Glomerular visceral epithelial cell (primary cell): ENCODE measurements around the gene NLGN1.
A peak's percentile ranks its signal among the peaks of the same experiment; 100 is the strongest.

Experiments
- DNase-seq: peaks from one replicate; pipeline ENCODE4 v3.0.0-alpha.2; 2016; ENCODE audit errors: extremely low spot score

NLGN1 gene

DNA sequence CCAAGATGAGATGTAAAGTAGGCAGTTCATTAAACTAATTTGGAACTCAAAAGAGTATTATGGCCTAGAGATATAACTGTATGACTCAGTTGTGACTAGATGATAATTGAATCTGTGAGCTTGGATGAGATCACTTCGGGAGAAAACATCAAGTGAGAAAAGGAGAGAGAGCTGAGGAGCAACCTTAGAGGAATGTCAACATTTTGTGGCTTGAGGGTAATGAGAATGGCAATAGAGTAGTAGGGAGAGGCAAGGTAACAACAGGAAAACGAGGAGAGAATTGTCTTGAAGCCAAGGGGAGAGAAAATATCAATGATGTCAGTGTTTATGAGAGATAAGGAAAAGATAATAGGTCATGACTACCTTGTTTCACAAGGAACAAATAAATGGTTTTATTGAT, 580.2 kb downstream of the NLGN1 start:
- DNase-seq: peak; percentile 9

DNA sequence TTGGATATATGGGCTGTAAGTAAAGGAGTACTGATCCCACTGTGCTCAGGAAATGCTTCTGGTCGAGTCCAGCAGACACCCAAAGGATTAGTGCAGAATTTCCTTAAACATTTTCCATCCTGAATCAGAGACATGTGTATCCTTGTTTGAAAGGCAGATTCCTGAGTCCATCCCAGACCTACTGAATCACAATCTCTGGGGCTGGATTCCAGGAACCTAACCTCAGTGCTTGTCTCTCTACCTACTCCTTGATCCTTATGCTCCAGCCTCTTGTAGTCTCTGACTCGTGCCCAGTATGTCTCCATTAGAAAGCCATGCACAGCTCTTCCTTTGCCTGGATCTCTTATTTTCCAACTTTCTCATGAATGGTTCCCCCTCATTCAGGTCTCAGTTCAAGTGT, 585.8 kb downstream of the NLGN1 start:
- DNase-seq: no peak

DNA sequence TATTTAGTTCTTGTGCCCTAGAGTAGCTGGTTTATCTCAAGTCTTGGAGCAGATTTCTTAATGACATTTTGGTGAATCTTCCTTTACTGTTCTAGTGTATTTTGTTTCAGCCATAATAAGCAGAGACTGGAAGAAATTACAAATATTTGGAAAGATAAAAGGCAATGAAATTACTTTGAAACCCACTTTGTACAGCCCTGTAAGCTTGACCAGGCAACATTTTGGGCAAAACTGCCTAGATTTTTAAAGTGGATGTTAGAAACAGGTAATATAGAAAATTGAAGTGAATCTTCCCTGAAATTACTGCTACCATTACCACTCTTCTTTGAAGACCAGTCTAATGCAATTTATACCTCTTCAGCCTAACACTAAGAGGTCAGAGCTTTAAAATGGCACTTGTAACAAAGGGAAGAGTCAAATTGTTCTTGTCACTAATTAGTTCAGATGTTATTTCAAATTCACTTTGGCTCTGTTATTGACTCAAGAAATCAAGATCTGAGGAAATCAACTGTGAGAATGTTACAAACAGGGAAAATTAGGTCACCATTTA, 589.4 kb downstream of the NLGN1 start:
- DNase-seq: no peak

DNA sequence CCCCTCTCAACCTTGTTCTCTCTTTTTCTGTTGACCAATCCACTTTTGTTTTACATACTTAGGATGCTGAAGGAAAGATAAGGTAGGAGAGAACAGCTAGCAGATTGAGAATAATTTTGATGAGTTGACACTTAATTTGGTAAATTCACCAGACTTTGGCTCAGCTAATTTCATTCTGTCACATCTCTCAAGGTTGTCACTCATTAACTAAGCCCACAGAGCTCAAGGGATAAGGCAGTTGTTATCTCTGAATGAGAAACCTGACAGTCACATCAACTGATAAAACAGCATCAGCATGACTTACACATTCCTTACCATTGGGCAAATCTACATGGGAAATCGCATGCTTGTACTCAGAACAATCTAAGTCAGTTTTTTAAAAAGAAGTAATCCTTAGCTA, 591.4 kb downstream of the NLGN1 start:
- DNase-seq: no peak

- no peak for DNase-seq
These were observed 594.9 kb downstream of the NLGN1 start for GRCh38 chr3:173992416-173992815.

- peak; percentile 9 for DNase-seq
These were observed 595.8 kb downstream of the NLGN1 start for GRCh38 chr3:173993299-173993698.

GRCh38 chr3:174000675-174001074, 603.1 kb downstream of the NLGN1 start:
- no peak for DNase-seq

- DNase-seq: no peak
These were observed 605.0 kb downstream of the NLGN1 start for GRCh38 chr3:174002543-174002942.

DNA sequence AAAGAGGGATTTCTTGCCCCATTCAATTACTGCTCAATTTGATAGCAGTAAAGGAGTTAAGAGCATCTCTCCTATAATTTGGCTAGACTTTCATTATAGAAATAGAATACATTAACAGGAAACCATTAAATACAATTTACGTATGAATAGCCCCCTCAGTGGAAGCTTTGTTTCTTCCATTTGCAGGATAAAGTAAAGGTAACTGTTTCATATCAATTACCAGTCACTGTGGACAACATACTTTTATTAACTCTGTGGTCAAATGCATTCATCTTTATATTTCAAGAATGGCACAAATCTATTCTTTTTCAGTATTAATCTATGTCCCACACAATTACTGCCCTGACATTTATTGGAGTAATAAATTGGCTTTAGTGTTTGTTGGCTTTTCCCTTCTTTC, 613.4 kb downstream of the NLGN1 start:
- no peak for DNase-seq

GRCh38 chr3:174016186-174016585, 618.6 kb downstream of the NLGN1 start:
- peak; percentile 27 for DNase-seq

- no peak for DNase-seq
These were observed 622.6 kb downstream of the NLGN1 start for GRCh38 chr3:174020156-174020555.

DNA sequence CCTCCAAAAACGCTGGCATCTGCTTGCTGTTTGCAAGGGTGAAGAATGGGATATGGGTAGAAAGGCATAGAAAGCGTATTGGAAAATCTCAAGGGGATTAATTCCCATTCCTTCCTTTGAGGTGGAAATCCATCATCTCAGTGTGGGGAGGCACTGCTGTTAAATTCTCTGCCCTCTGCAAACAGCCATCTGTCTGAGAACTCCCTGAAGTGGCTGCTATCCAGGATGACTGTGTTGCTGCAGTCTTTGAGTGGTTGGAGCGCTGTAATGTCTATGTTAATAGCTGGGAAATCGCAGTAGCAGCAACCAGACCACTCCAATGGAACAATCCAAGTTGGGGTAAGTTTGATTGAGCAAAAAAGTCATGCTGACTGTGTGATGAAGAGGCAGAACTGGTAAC, 625.9 kb downstream of the NLGN1 start:
- no peak for DNase-seq

DNA sequence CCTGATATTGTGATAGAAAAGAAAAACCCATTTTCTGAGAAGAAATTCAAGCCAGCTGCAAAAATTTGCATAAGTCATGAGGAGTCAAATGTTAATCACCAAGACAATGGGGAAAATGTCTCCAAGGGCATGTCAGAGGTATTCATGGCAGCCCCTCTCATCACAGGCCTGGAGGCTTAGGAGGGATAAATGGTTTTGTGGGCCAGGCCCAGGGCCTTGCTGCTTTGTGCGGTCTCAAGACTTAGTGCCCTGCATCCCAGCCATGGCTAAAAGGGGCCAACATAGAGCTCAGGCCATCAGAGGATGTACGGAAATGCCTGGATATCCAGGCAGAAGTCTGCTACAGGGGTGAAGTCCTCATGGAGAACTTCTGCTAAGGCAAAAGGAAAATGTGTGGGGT, 631.1 kb downstream of the NLGN1 start:
- no peak for DNase-seq

DNA sequence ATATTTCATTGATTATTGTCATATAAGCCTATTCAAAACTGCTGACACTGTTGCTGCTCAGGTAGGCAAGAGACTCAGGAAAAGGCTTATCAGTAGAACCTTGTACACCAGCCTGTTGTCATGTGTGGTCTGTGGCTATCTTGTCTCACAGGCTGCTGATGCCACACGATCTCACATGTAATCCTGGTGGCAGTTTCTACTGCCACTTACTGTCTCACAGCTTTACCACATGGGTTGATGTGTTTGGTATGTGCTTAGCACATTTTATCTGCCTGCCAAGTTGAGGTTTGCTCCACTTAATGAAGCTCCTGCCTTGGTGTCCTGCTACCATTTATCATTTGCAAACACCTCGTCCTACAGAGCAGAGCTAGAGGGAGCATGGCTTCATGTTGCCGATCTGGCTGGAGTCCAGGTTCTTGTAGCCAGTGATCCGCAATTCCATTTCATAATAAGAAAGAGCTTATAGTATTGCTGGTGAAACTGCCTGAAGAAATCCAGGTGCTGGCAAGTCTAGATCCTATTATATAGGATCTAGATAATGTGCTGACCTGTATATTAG, 637.9 kb downstream of the NLGN1 start:
- no peak for DNase-seq

DNA sequence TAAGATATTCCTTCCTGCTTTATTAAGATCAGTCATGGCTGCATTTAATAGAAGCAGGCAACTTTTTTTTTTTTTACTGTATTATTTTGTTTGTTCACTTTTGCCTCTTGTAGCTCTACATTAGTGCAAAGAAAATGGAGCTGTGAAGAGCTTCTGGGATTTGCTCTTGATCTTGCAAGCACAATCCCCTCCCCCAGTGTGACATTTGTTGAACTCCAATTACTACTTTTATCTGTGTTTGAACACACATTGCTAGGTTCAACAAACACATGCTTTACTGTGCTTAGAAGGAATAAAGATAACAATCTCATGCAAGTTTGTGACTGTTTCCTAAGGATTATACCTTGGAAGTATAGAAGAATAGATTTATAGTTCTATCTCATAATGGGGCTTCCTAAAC, 648.8 kb downstream of the NLGN1 start:
- DNase-seq: no peak

DNA sequence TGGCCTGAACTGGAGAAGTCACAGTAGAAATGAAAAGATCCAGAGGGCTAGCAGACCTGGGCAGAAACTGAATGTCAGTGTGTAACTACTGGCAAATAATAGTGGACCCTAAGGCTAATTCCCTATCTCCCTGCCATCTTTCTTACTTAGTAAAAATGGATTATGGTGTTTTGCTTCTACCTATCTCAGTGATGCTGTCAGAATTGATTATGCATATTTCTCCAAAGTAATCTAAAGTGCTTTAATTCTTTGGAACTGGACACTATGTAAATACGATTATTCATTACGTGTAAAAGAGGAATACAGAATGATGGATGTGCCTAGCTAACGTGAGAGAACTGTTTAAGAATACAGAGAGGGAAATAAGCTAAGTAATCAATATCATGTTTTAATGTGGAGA, 651.9 kb downstream of the NLGN1 start:
- DNase-seq: no peak

DNA sequence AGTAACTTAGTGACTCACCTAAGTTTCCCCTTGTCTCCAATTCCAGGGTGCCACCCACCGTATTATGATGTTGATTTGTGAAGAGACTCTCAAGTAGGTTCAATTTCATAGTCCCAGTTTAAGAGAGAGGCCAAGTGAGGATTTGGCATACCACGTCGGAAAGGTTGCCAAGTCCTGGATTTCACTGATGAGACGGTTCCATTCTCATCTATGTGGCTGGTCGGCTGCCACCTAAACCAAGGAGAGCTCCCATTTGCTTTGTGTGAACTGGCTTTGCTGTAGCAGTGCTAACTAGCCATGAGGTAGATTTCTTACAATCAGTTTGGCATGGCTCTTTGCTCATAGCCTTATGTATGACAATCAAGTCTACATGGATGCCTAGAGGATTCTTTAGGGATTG, 653.6 kb downstream of the NLGN1 start:
- no peak for DNase-seq

DNA sequence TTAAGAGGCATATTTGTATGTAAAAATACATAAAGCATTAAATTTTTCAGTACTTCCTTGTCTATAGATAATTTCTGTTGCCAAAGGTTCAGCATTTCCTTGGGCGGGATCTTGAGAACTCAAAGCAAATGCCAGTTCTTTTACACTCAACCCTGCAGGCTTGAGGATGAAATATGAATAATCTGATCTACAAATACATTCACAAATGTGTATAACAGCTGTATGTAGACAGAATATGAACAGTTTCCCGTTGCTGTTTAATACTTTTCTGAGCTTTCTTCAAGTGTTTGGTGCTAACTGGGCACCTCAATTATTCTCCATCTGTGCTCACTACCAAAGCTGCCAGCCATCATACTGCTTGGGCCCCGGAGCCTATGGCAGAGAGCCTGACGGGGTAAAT, 661.3 kb downstream of the NLGN1 start:
- DNase-seq: no peak

DNA sequence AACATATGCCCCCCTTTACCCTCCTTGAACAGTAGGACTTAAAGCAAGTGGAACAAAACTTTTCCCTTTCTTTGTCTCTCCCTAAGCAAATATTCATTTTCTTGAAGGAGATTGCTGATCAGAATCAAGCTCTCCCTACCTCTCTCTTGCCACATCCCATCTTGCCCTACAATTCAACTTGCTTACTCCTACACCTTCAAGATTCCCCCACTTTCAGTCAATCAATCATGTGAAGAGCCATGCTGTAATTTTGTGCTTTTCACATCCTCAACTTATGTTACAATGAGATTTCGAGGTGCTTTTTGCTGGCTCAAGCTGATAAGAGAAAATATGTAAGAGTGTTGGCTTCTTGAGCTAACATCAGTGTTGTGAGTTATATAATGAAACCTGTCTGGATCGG, 662.9 kb downstream of the NLGN1 start:
- DNase-seq: no peak

DNA sequence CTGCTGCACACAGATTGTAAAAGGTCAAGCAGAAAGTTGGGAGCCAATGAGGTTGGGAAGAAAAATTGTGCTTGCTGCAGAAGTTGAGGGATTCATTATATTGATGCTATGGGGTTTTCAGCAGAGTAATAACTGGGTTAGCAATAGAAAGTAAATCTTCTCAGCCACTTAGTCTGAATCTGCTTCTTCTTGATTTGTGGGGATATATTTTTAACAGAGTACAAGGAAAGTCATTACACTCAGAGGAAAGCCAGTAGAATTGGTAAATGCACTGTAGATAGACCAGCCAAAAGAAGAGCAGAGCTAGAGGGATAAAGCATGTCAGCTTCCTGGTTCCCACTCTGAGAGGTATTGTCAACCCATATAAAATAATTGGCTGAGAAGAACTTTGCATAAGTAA, 663.6 kb downstream of the NLGN1 start:
- DNase-seq: no peak

- DNase-seq: no peak
These were observed 664.2 kb downstream of the NLGN1 start for GRCh38 chr3:174061731-174062130.

GRCh38 chr3:174062923-174063322, 665.4 kb downstream of the NLGN1 start:
- DNase-seq: no peak

- DNase-seq: no peak
These were observed 670.5 kb downstream of the NLGN1 start for GRCh38 chr3:174068035-174068434.

DNA sequence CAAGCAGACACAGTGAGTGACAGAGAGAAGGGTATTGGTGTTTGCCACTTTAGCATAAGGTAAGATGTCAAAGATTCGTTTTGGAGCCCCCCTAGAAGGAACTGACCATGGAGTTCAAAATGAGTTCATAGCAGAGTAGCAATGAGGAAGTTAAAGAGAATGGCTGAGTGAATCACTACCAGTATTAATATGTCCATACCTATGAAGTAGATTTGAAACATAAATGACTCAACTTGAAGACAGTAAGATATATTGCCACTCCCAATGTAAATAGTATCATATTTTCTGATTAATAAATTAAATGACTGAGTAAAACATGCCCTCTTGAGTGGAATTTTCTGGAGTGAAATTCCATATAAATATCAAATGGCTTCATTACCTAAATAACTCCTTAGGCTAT, 675.1 kb downstream of the NLGN1 start:
- no peak for DNase-seq
